Stimulated activated CD4-positive, alpha-beta T cell treated with anti-CD3 and anti-CD28 coated beads, Interleukin-2, amount 100 ng/mL, for 48 hours (primary cell): ENCODE measurements around the gene PRR7.

Experiments used
- DNase-seq, 2 donors: peaks; one replicate each; pipeline ENCODE4 v3.0.0-alpha.2; 2020

Gene PRR7

GRCh38 chr5:177487975-177488374 is 41.4 kb downstream of the PRR7 start:
- no peak for DNase-seq

- no peak for DNase-seq
Observed at GRCh38 chr5:177489119-177489716, 42.6 kb downstream of the PRR7 start.

GRCh38 chr5:177490311-177490991 is 43.8 kb downstream of the PRR7 start:
- no peak for DNase-seq

GRCh38 chr5:177490992-177491391 is 44.4 kb downstream of the PRR7 start:
- DNase-seq: no peak

- DNase-seq: peak; percentile 28 to 56
Observed at GRCh38 chr5:177491429-177491945, 44.9 kb downstream of the PRR7 start.

- no peak for DNase-seq
Observed at GRCh38 chr5:177491983-177492746, 45.6 kb downstream of the PRR7 start.

GRCh38 chr5:177492841-177493240 is 46.2 kb downstream of the PRR7 start:
- no peak for DNase-seq

- DNase-seq: no peak
Observed at GRCh38 chr5:177493795-177494345, 47.3 kb downstream of the PRR7 start.

- DNase-seq: no peak
Observed at GRCh38 chr5:177494346-177495195, 48.0 kb downstream of the PRR7 start.

GRCh38 chr5:177495243-177496060 is 48.8 kb downstream of the PRR7 start:
- DNase-seq: no peak

- DNase-seq: no peak
Observed at GRCh38 chr5:177496070-177496726, 49.6 kb downstream of the PRR7 start.

- no peak for DNase-seq
Observed at GRCh38 chr5:177496727-177497291, 50.2 kb downstream of the PRR7 start.

- peak; percentile 96 to 99 for DNase-seq
Observed at GRCh38 chr5:177497292-177498012, 50.8 kb downstream of the PRR7 start, which contains the start of gene PDLIM7. PDLIM7 (minus strand) TSS chr5:177497604; CDS start chr5:177496512, 1,092 bp downstream.

GRCh38 chr5:177498013-177498787 is 51.6 kb downstream of the PRR7 start:
- no peak for DNase-seq

- no peak for DNase-seq
Observed at GRCh38 chr5:177499842-177500241, 53.2 kb downstream of the PRR7 start.

GRCh38 chr5:177500685-177501522 is 54.3 kb downstream of the PRR7 start:
- DNase-seq: peak; percentile 90 to 91

GRCh38 chr5:177501874-177502678 is 55.5 kb downstream of the PRR7 start:
- no peak for DNase-seq
